Liver (tissue), 9 donors: ENCODE results near the gene CES2. TPM values are rescaled to one million over a fixed set of nuclear protein-coding genes. Genes with fewer than 3 reads are reported as not detected.

ENCODE experiments used
- DNase-seq: peaks from one replicate; pipeline ENCODE4 v3.0.0-alpha.2; 2017; ENCODE audit warnings: low spot score
- H3K27ac ChIP-seq, 2 donors: one replicate each; pipeline ENCODE4 v1.7.0; 2013; ENCODE audit warnings: inconsistent platforms in 2 of 2, low read length in 2 of 2, control low read depth in 1 of 2, low read depth in 1 of 2, mild to moderate bottlenecking in 1 of 2
- H3K27me3 ChIP-seq, 4 donors: one replicate each; pipeline versions ENCODE4 v1.6.1 to v1.7.0; 2013; ENCODE audit warnings: low read length in 3 of 4, inconsistent platforms in 1 of 4, mild to moderate bottlenecking in 1 of 4, moderate library complexity in 1 of 4; ENCODE audit not compliant: control insufficient read depth in 4 of 4, insufficient read depth in 4 of 4
- H3K36me3 ChIP-seq, 4 donors: one replicate each; pipeline versions ENCODE4 v1.6.1 to v1.7.0; 2013; ENCODE audit warnings: low read length in 3 of 4, mild to moderate bottlenecking in 3 of 4, low read depth in 1 of 4, moderate library complexity in 1 of 4; ENCODE audit not compliant: control insufficient read depth in 4 of 4, insufficient read depth in 3 of 4
- H3K4me1 ChIP-seq, 4 donors: one replicate each; pipeline versions ENCODE4 v1.6.1 to v1.7.0; 2013; ENCODE audit warnings: low read length in 3 of 4, mild to moderate bottlenecking in 3 of 4, moderate library complexity in 1 of 4; ENCODE audit not compliant: control insufficient read depth in 4 of 4, insufficient read depth in 4 of 4
- H3K4me3 ChIP-seq, 3 donors: one replicate each; pipeline versions ENCODE4 v1.6.1 to v1.7.0; 2013; ENCODE audit warnings: low read length in 3 of 3, control low read depth in 1 of 3, low read depth in 1 of 3, mild to moderate bottlenecking in 1 of 3
- H3K9ac ChIP-seq, 2 donors: one replicate each; pipeline ENCODE4 v1.7.0; 2013; ENCODE audit warnings: low read length in 2 of 2, mild to moderate bottlenecking in 2 of 2, moderate library complexity in 2 of 2, control low read depth in 1 of 2, low read depth in 1 of 2
- H3K9me3 ChIP-seq, 4 donors: one replicate each; pipeline versions ENCODE4 v1.6.1 to v1.7.0; 2013; ENCODE audit warnings: low read length in 3 of 4; ENCODE audit not compliant: control insufficient read depth in 4 of 4
- FOXA1 ChIP-seq: IDR thresholded peaks from 2 replicates; pipeline ENCODE4 v1.6.1; 2016; ENCODE audit warnings: antibody characterized with exemption
- FOXA2 ChIP-seq: IDR thresholded peaks from 2 replicates; pipeline ENCODE4 v1.6.1; 2016; ENCODE audit warnings: antibody characterized with exemption
- HNF4A ChIP-seq, 2 donors: conservative IDR thresholded peaks; 2 replicates each; pipeline ENCODE4 v1.6.1; 2016; ENCODE audit warnings: antibody characterized with exemption in 2 of 2, mild to moderate bottlenecking in 2 of 2
- HNF4G ChIP-seq: IDR thresholded peaks from 2 replicates; pipeline ENCODE4 v1.6.1; 2016; ENCODE audit warnings: antibody characterized with exemption
- JUND ChIP-seq, 2 donors: IDR thresholded peaks; 2 replicates each; pipeline ENCODE4 v1.6.1; 2016; ENCODE audit warnings: antibody characterized with exemption in 2 of 2
- NR2F2 ChIP-seq: IDR thresholded peaks from 2 replicates; pipeline ENCODE4 v1.6.1; 2016; ENCODE audit warnings: antibody characterized with exemption
- RAD21 ChIP-seq, 2 donors: IDR thresholded peaks; 2 replicates each; pipeline ENCODE4 v1.6.1; 2016; ENCODE audit warnings: antibody characterized with exemption in 2 of 2, mild to moderate bottlenecking in 2 of 2
- RXRA ChIP-seq, 2 donors: IDR thresholded peaks; 2 replicates each; pipeline ENCODE4 v1.6.1; 2017 to 2018; ENCODE audit warnings: antibody characterized with exemption in 2 of 2, mild to moderate bottlenecking in 1 of 2
- SP1 ChIP-seq: IDR thresholded peaks from 2 replicates; pipeline ENCODE4 v1.6.1; 2018; ENCODE audit warnings: antibody characterized with exemption, mild to moderate bottlenecking
- TAF1 ChIP-seq: conservative IDR thresholded peaks from 2 replicates; pipeline ENCODE4 v1.6.1; 2016; ENCODE audit warnings: antibody characterized with exemption, mild to moderate bottlenecking
- YY1 ChIP-seq: IDR thresholded peaks from 2 replicates; pipeline ENCODE4 v1.6.1; 2016; ENCODE audit warnings: antibody characterized with exemption, mild to moderate bottlenecking
- WGBS: extraction: QIAGEN DNeasy Blood & Tissue Kit; methylation state at CpG from one replicate; pipeline ENCODE4 v1.1.7; 2013; 5-methylcytosine and 5-hydroxymethylcytosine counted together
- polyA plus RNA-seq, 2 donors: library from polyadenylated mRNA; stranded (reverse) in 1 of 2; unstranded in 1 of 2; fragments of 200-250 nt in 1 of 2; fragments of >200 nt in 1 of 2; fragmentation: Nextera tagmentation in 1 of 2; extraction: Ambion mirVana in 1 of 2; gene quantifications; one replicate each; pipeline versions ENCODE4 v1.2.1 to v1.2.3, GENCODE V29; 2013 to 2015
- total RNA-seq, 2 donors: library from RNA; depleted of rRNA; stranded (reverse); fragments of >200 nt; gene quantifications; one replicate each; pipeline ENCODE4 v1.2.3, GENCODE V29; 2014
- TF ChIP-seq, protein P1 (sequence below): IDR thresholded peaks from 2 replicates; pipeline ENCODE4 v1.6.1; 2016; ENCODE audit warnings: antibody characterized with exemption
- TF ChIP-seq, protein P2 (sequence below): fragments of 150-350 bp; IDR thresholded peaks from 2 replicates; pipeline ENCODE4 v1.5.1; 2017; ENCODE audit warnings: improper control_type of control experiment, low read depth, low read length; ENCODE audit not compliant: missing input control
- TF ChIP-seq, protein P3 (sequence below): IDR thresholded peaks from 2 replicates; pipeline ENCODE4 v1.6.1; 2016; ENCODE audit warnings: antibody characterized with exemption, mild to moderate bottlenecking
- TF ChIP-seq, protein P4 (sequence below): IDR thresholded peaks from 2 replicates; pipeline ENCODE4 v1.6.1; 2016; ENCODE audit warnings: antibody characterized with exemption
- TF ChIP-seq, protein P5 (sequence below): IDR thresholded peaks from 2 replicates; pipeline ENCODE4 v1.6.1; 2016; ENCODE audit warnings: antibody characterized with exemption
- donor health status: healthy.
- donor health status: healthy.
- donor health status: healthy.
- donor health status: healthy.
- donor health status: healthy.

The CES2 gene
- total and polyA plus RNA-seq, 4 donors: 21.2 to 200 (median 182) TPM

DNA sequence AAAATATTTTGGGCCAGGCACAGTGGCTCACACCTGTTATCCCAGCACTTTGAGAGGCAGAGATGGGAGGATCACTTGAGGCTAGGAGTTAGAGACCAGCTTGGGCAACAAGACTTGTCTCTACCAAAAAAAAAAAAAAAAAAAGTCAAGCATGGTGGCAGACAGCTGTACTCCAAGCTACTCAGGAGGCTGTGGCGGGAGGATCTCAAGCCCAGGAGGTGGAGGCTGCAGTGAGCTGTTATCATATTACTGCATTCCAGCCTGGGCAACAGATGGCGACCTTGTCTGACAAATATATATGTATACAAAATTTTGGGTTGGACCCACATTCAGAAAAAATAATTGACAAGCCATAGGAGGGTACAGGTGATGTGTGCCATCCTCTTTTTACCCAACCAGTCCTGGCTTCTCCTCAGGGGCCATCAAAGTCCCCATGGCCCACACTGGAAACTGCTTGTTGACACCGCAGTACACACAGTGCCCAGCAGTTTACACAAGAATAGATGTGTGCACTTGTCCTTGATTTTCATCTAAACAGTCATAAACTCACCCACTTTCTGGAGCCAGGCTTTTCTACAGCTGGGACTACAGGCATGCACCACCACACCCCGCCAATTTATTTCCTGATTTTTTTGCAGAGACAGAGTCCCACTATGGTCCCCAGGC, 1.7 kb downstream of the CES2 start:
- Histone ChIP-seq H3K9me3 (no peaks in the 10 kb centered on the region), H3K27me3 (no peaks in the 10 kb centered on the region), H3K4me3 (peak overlapping the region; percentile 37 to 81 (median 77)), H3K27ac (peak overlapping the region; percentile 94 to 96), H3K4me1 (peaks cover 10 to 62% (median 53%) of the 10 kb centered on the region in 4 donors), H3K9ac (peak overlapping the region; percentile 51 to 89), H3K36me3 (peaks cover 21 to 29% (median 25%) of the 10 kb centered on the region in 4 donors)
- DNase-seq: no peak
- WGBS: 53% methylated on average over 4 of the region's 4 CpGs
- TF ChIP-seq FOXA2 (peak; percentile 17), SP1 (no peak), FOXA1 (peak; percentile 50)
- TF ChIP-seq, protein P1, sequence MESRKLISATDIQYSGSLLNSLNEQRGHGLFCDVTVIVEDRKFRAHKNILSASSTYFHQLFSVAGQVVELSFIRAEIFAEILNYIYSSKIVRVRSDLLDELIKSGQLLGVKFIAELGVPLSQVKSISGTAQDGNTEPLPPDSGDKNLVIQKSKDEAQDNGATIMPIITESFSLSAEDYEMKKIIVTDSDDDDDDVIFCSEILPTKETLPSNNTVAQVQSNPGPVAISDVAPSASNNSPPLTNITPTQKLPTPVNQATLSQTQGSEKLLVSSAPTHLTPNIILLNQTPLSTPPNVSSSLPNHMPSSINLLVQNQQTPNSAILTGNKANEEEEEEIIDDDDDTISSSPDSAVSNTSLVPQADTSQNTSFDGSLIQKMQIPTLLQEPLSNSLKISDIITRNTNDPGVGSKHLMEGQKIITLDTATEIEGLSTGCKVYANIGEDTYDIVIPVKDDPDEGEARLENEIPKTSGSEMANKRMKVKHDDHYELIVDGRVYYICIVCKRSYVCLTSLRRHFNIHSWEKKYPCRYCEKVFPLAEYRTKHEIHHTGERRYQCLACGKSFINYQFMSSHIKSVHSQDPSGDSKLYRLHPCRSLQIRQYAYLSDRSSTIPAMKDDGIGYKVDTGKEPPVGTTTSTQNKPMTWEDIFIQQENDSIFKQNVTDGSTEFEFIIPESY: no peak
- TF ChIP-seq, protein P2, sequence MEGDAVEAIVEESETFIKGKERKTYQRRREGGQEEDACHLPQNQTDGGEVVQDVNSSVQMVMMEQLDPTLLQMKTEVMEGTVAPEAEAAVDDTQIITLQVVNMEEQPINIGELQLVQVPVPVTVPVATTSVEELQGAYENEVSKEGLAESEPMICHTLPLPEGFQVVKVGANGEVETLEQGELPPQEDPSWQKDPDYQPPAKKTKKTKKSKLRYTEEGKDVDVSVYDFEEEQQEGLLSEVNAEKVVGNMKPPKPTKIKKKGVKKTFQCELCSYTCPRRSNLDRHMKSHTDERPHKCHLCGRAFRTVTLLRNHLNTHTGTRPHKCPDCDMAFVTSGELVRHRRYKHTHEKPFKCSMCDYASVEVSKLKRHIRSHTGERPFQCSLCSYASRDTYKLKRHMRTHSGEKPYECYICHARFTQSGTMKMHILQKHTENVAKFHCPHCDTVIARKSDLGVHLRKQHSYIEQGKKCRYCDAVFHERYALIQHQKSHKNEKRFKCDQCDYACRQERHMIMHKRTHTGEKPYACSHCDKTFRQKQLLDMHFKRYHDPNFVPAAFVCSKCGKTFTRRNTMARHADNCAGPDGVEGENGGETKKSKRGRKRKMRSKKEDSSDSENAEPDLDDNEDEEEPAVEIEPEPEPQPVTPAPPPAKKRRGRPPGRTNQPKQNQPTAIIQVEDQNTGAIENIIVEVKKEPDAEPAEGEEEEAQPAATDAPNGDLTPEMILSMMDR: no peak
- TF ChIP-seq, protein P3, sequence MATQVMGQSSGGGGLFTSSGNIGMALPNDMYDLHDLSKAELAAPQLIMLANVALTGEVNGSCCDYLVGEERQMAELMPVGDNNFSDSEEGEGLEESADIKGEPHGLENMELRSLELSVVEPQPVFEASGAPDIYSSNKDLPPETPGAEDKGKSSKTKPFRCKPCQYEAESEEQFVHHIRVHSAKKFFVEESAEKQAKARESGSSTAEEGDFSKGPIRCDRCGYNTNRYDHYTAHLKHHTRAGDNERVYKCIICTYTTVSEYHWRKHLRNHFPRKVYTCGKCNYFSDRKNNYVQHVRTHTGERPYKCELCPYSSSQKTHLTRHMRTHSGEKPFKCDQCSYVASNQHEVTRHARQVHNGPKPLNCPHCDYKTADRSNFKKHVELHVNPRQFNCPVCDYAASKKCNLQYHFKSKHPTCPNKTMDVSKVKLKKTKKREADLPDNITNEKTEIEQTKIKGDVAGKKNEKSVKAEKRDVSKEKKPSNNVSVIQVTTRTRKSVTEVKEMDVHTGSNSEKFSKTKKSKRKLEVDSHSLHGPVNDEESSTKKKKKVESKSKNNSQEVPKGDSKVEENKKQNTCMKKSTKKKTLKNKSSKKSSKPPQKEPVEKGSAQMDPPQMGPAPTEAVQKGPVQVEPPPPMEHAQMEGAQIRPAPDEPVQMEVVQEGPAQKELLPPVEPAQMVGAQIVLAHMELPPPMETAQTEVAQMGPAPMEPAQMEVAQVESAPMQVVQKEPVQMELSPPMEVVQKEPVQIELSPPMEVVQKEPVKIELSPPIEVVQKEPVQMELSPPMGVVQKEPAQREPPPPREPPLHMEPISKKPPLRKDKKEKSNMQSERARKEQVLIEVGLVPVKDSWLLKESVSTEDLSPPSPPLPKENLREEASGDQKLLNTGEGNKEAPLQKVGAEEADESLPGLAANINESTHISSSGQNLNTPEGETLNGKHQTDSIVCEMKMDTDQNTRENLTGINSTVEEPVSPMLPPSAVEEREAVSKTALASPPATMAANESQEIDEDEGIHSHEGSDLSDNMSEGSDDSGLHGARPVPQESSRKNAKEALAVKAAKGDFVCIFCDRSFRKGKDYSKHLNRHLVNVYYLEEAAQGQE: no peak
- TF ChIP-seq, protein P4, sequence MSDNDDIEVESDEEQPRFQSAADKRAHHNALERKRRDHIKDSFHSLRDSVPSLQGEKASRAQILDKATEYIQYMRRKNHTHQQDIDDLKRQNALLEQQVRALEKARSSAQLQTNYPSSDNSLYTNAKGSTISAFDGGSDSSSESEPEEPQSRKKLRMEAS: no peak

DNA sequence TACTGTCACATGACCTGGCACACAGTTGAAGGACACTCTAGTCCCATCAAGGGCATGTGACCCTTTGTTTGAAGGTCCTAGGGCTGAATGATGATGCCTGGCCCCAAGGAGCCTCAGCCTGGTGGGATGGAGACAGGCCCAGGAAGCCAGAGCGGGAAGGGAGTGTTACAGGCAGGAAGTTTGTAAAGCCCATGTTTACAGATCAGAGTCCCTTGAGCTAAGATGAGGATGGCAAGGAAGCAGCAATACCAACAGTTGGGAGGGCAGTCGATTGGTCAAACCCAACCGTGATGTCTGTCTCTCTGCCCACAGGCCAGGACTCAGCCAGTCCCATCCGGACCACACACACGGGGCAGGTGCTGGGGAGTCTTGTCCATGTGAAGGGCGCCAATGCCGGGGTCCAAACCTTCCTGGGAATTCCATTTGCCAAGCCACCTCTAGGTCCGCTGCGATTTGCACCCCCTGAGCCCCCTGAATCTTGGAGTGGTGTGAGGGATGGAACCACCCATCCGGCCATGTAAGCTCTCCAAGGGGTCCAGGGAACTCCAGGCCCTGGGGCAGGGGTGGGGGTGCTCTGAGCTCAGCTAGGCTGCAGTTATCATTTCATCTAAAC, 2.5 kb downstream of the CES2 start:
- H3K27ac ChIP-seq: peak overlapping the region; percentile 94 to 96
- H3K9me3 ChIP-seq: no peaks in the 10 kb centered on the region
- no peak overlapping the region for H3K9ac ChIP-seq
- no peak for DNase-seq
- H3K4me3 ChIP-seq: peak overlapping the region in 1 of 3 donors; percentile 21
- 64% methylated on average over 10 of the region's 10 CpGs for WGBS
- H3K27me3 ChIP-seq: no peaks in the 10 kb centered on the region
- H3K36me3 ChIP-seq: peaks cover 25 to 37% (median 32%) of the 10 kb centered on the region in 4 donors
- H3K4me1 ChIP-seq: peaks cover 10 to 57% (median 46%) of the 10 kb centered on the region in 4 donors
- TF ChIP-seq YY1 (no peak), HNF4A (conservative IDR thresholded peaks at IDR 0.05) (peak; percentile 43 to 58), HNF4G (no peak), FOXA1 (peak; percentile 21), SP1 (no peak), TAF1 (no peak), FOXA2 (peak; percentile 83), RAD21 (IDR thresholded peaks at IDR 0.05) (no peak), NR2F2 (no peak), JUND (IDR thresholded peaks at IDR 0.05) (no peak), RXRA (IDR thresholded peaks at IDR 0.05) (no peak)
- TF ChIP-seq, protein P2: no peak
- TF ChIP-seq, protein P5, sequence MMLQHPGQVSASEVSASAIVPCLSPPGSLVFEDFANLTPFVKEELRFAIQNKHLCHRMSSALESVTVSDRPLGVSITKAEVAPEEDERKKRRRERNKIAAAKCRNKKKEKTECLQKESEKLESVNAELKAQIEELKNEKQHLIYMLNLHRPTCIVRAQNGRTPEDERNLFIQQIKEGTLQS: no peak
- TF ChIP-seq, protein P3: no peak
